Measurements from ENCODE around the gene STOM.
A peak's percentile ranks its signal among the peaks of the same experiment; 100 is the strongest.

The STOM gene

DNA sequence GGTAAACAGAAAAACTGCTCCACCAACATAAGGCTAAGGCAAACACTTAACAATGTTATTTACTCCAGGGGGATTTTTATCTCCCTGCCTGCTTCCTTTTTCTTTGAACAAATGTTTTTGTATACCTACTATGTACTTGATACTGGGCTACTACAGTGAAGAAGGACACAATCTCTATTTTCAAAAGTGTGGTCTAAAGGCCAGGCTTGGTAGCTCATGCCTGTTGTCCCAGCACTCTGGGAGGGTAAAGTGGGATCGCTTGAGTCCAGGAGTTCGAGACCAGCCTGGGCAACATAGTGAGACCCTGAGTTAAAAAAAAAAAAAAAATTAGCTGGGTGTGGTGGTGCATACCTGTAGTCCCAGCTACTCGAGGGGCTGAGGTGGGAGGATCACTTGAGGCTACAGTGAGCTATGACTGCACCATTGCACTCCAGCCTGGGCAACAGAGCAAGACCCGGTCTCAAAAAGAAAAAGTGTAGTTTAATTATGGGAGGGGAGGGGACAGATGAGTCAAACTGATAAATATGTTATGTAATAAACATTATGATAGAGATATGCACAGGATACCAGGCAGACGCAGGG, 3.3 kb downstream of the STOM start:
- peaks cover 22% of the 10 kb centered on the region for H3K36me3 Mint-ChIP-seq (ENCODE audit: insufficient read depth)
- ATAC-seq (replicated peaks; ENCODE audit: extremely low read depth, poor library complexity, severe bottlenecking) (no peak), DNase-seq (ENCODE audit: low spot score in 2 of 2) (no peak)
- no peaks in the 10 kb centered on the region for H3K9me3 Mint-ChIP-seq
- no peak overlapping the region for H3K27ac Mint-ChIP-seq (ENCODE audit: low read depth)
- no peaks in the 10 kb centered on the region for H3K27me3 Mint-ChIP-seq
- peak overlapping the region; percentile 81 for H3K4me3 Mint-ChIP-seq
- H3K4me1 Mint-ChIP-seq, result peaks cover 71% of the 10 kb centered on the region

- Mint-ChIP-seq H3K9me3 (no peaks in the 10 kb centered on the region), H3K27ac (ENCODE audit: low read depth) (peak overlapping the region; percentile 71), H3K36me3 (ENCODE audit: insufficient read depth) (peaks cover 22% of the 10 kb centered on the region), H3K4me1 (peaks cover 60% of the 10 kb centered on the region), H3K4me3 (peak overlapping the region; percentile 29), H3K27me3 (no peaks in the 10 kb centered on the region)
- ATAC-seq (replicated peaks; ENCODE audit: extremely low read depth, poor library complexity, severe bottlenecking) (no peak), DNase-seq (ENCODE audit: low spot score in 2 of 2) (no peak)
Observed at GRCh38 chr9:121365564-121365963, 4.5 kb downstream of the STOM start.

DNA sequence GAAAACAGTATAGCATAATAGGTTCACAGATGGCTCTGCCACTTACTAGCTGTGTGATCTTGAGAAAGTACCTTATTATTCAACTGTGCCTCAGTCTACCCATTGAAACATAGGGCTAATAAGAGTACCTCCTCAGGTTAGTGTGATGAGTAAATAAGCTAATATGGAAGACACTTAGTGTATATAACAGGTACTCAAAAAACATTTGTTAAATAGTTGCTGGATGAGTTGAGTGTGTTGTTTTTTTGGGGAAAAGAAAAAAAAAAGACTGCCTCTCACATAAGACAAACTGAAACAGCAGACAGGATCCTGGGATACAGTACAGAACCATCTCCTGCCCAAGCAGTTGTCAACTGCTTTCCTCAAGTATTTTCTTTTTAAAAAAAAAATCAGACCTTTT, 5.2 kb downstream of the STOM start:
- Mint-ChIP-seq H3K27me3 (no peaks in the 10 kb centered on the region), H3K4me1 (peaks cover 55% of the 10 kb centered on the region), H3K27ac (ENCODE audit: low read depth) (peak overlapping the region; percentile 71), H3K9me3 (no peaks in the 10 kb centered on the region), H3K36me3 (ENCODE audit: insufficient read depth) (peaks cover 19% of the 10 kb centered on the region), H3K4me3 (peak overlapping the region; percentile 0)
- DNase-seq (ENCODE audit: low spot score in 2 of 2), result no peak
- no peak for ATAC-seq (replicated peaks; ENCODE audit: extremely low read depth, poor library complexity, severe bottlenecking)

- no peak for DNase-seq (ENCODE audit: low spot score in 2 of 2)
- peaks cover 62% of the 10 kb centered on the region for H3K4me1 Mint-ChIP-seq
Observed at GRCh38 chr9:121364077-121364476, 6.0 kb downstream of the STOM start.

DNA sequence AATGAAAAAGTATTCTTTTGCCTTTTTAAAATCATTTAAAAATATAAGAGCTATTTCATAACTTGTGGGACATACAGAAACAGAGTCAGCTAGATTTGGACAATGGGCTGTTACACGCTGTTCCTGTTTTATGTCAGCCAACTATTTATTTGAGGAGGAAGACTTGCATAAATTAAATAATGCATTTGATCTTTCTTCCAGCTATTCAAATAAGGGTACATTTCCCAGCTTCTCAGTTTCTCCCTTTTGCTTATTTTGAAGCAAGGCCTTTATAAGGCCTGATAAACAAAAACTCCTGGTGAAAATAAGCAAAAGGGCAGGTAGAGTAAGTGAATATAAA, 6.5 kb downstream of the STOM start:
- Mint-ChIP-seq H3K9me3 (no peaks in the 10 kb centered on the region), H3K27ac (ENCODE audit: low read depth) (peak overlapping the region; percentile 71), H3K36me3 (ENCODE audit: insufficient read depth) (peaks cover 13% of the 10 kb centered on the region), H3K4me3 (no peak overlapping the region), H3K27me3 (no peaks in the 10 kb centered on the region), H3K4me1 (peaks cover 67% of the 10 kb centered on the region)
- DNase-seq (ENCODE audit: low spot score in 2 of 2), result no peak
- no peak for ATAC-seq (replicated peaks; ENCODE audit: extremely low read depth, poor library complexity, severe bottlenecking)

More at GRCh38 chr9:121364077-121364476, 6.0 kb downstream of the STOM start:
- peaks cover 14% of the 10 kb centered on the region for H3K36me3 Mint-ChIP-seq (ENCODE audit: insufficient read depth)
- H3K27ac Mint-ChIP-seq (ENCODE audit: low read depth), result peak overlapping the region; percentile 71
- no peaks in the 10 kb centered on the region for H3K9me3 Mint-ChIP-seq
- no peaks in the 10 kb centered on the region for H3K27me3 Mint-ChIP-seq
- no peak for ATAC-seq (replicated peaks; ENCODE audit: extremely low read depth, poor library complexity, severe bottlenecking)
- peak overlapping the region; percentile 0 for H3K4me3 Mint-ChIP-seq

GRCh38 chr9:121362813-121363621, 7.0 kb downstream of the STOM start:
- peaks cover 69% of the 10 kb centered on the region for H3K4me1 Mint-ChIP-seq
- peak overlapping the region; percentile 16 for H3K4me3 Mint-ChIP-seq
- DNase-seq (ENCODE audit: low spot score in 2 of 2) (no peak), ATAC-seq (replicated peaks; ENCODE audit: extremely low read depth, poor library complexity, severe bottlenecking) (no peak)
- no peaks in the 10 kb centered on the region for H3K9me3 Mint-ChIP-seq
- no peak overlapping the region for H3K27ac Mint-ChIP-seq (ENCODE audit: low read depth)
- peaks cover 13% of the 10 kb centered on the region for H3K36me3 Mint-ChIP-seq (ENCODE audit: insufficient read depth)
- H3K27me3 Mint-ChIP-seq, result no peaks in the 10 kb centered on the region

DNA sequence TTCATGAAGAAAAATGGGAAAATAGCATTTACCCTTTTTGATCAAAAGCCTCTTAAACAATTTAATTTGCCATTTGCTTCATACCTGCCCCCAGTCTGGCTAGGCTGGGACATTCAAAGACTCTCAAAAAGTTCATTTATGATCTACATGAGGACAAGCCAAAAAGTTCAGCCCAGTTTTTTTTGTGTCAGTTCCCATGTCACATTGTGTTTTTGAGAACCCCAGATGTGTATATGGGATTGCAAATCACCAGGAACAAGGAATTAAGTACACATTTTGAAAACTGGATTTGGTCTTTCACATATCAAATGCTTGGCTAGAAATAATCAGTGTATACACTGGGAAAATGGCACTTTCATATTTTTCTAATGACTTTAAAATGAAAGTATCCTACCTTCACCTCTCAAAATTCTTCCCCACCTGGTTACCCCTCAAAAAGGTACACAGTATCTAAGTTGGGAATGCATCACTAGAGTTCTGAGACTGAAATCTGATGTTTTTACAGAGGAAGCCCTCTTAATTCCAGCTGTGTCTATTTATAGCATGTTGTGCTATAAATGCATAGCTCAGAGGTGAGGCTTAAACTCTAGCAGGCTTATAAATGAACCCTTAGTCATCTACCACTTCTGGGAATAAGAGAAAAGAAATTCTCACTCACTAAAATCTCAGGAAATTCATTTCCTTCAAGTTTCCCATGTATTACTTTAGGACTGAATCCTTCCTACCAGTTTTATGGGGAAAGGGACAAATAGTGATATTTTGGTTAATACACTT, 9.3 kb downstream of the STOM start:
- Mint-ChIP-seq H3K36me3 (ENCODE audit: insufficient read depth) (peaks cover 19% of the 10 kb centered on the region), H3K27ac (ENCODE audit: low read depth) (peak overlapping the region; percentile 35), H3K4me1 (peaks cover 74% of the 10 kb centered on the region), H3K4me3 (no peak overlapping the region), H3K9me3 (no peaks in the 10 kb centered on the region), H3K27me3 (no peaks in the 10 kb centered on the region)
- ATAC-seq (replicated peaks; ENCODE audit: extremely low read depth, poor library complexity, severe bottlenecking), result no peak
- no peak for DNase-seq (ENCODE audit: low spot score in 2 of 2)

GRCh38 chr9:121359351-121360294, 10.4 kb downstream of the STOM start:
- H3K27me3 Mint-ChIP-seq, result no peaks in the 10 kb centered on the region
- peak overlapping the region; percentile 89 for H3K27ac Mint-ChIP-seq (ENCODE audit: low read depth)
- H3K9me3 Mint-ChIP-seq, result no peaks in the 10 kb centered on the region
- H3K4me1 Mint-ChIP-seq, result peaks cover 67% of the 10 kb centered on the region
- DNase-seq (ENCODE audit: low spot score in 2 of 2) (no peak), ATAC-seq (replicated peaks; ENCODE audit: extremely low read depth, poor library complexity, severe bottlenecking) (no peak)
- H3K36me3 Mint-ChIP-seq (ENCODE audit: insufficient read depth), result peaks cover 18% of the 10 kb centered on the region
- peak overlapping the region; percentile 75 for H3K4me3 Mint-ChIP-seq

DNA sequence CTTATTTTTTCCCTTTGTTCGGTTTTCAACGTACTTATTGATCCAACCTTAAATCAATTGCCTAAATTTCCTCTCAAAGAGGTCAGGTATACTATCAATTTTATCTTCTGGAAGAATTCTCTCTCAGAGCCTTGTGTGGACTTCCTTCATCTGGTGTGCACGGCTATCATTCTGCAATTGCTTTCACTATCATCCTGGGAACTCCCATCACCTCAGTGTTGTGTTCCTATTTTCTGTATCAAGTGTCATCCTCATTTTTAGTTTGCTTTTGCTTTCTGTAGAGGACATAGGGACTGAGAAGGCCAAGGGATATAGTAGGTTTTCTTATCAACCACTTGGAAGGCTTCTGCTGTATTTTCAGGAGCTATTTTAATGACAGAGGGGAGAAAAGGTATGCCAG, 11.3 kb downstream of the STOM start:
- no peaks in the 10 kb centered on the region for H3K9me3 Mint-ChIP-seq
- H3K27ac Mint-ChIP-seq (ENCODE audit: low read depth), result peak overlapping the region; percentile 89
- DNase-seq (ENCODE audit: low spot score in 2 of 2), result no peak
- peak overlapping the region; percentile 75 for H3K4me3 Mint-ChIP-seq
- no peaks in the 10 kb centered on the region for H3K27me3 Mint-ChIP-seq
- peaks cover 64% of the 10 kb centered on the region for H3K4me1 Mint-ChIP-seq
- peaks cover 19% of the 10 kb centered on the region for H3K36me3 Mint-ChIP-seq (ENCODE audit: insufficient read depth)
- no peak for ATAC-seq (replicated peaks; ENCODE audit: extremely low read depth, poor library complexity, severe bottlenecking)

GRCh38 chr9:121357011-121357410, 13.0 kb downstream of the STOM start:
- H3K36me3 Mint-ChIP-seq (ENCODE audit: insufficient read depth), result peaks cover 32% of the 10 kb centered on the region
- no peaks in the 10 kb centered on the region for H3K9me3 Mint-ChIP-seq
- peak overlapping the region; percentile 91 for H3K27ac Mint-ChIP-seq (ENCODE audit: low read depth)
- H3K4me3 Mint-ChIP-seq, result peak overlapping the region; percentile 66
- DNase-seq (ENCODE audit: low spot score in 2 of 2), result no peak
- H3K4me1 Mint-ChIP-seq, result peaks cover 59% of the 10 kb centered on the region
- no peaks in the 10 kb centered on the region for H3K27me3 Mint-ChIP-seq
- peak; percentile 54 for ATAC-seq (replicated peaks; ENCODE audit: extremely low read depth, poor library complexity, severe bottlenecking)

GRCh38 chr9:121354762-121355161, 15.3 kb downstream of the STOM start:
- H3K4me1 Mint-ChIP-seq, result peaks cover 75% of the 10 kb centered on the region

DNA sequence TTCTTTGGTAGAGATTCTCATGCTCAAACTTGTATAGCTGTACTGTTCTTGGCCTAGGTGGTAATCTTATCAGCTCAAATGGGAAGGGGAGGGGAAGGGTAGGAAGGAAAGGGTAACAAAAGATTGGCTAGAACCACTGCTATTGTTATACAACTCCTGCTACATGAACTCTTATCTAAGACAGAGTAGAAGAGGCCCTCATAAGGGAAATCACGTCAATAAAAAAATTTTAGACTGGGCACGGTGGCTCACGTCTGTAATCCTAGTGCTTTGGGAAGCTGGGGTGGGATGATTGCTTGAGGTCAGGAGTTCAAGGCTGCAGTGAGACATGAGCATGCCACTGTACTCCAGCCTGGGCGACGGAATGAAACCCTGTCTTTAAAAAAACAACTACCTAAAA, 15.9 kb downstream of the STOM start:
- Mint-ChIP-seq H3K4me1 (peaks cover 74% of the 10 kb centered on the region), H3K9me3 (no peaks in the 10 kb centered on the region), H3K27ac (ENCODE audit: low read depth) (peak overlapping the region; percentile 39), H3K36me3 (ENCODE audit: insufficient read depth) (peaks cover 51% of the 10 kb centered on the region), H3K4me3 (peak overlapping the region; percentile 57), H3K27me3 (no peaks in the 10 kb centered on the region)
- ATAC-seq (replicated peaks; ENCODE audit: extremely low read depth, poor library complexity, severe bottlenecking) (no peak), DNase-seq (ENCODE audit: low spot score in 2 of 2) (no peak)

More at GRCh38 chr9:121354762-121355161, 15.3 kb downstream of the STOM start:
- ATAC-seq (replicated peaks; ENCODE audit: extremely low read depth, poor library complexity, severe bottlenecking) (no peak), DNase-seq (ENCODE audit: low spot score in 2 of 2) (no peak)
- no peaks in the 10 kb centered on the region for H3K9me3 Mint-ChIP-seq
- H3K27ac Mint-ChIP-seq (ENCODE audit: low read depth), result no peak overlapping the region
- H3K27me3 Mint-ChIP-seq, result no peaks in the 10 kb centered on the region
- H3K4me3 Mint-ChIP-seq, result no peak overlapping the region
- H3K36me3 Mint-ChIP-seq (ENCODE audit: insufficient read depth), result peaks cover 46% of the 10 kb centered on the region
